H9 (cell line): Measurements from ENCODE around the gene DEPDC5. TPM values are rescaled to one million over a fixed set of nuclear protein-coding genes. Genes with fewer than 3 reads are reported as not detected.

Experiments used
- DNase-seq: peaks from one replicate; pipeline ENCODE4 v3.0.0-alpha.2; 2017
- H2AFZ ChIP-seq: one replicate; pipeline ENCODE4 v1.6.1; 2013; ENCODE audit warnings: mild to moderate bottlenecking, low read length, control low read depth, moderate library complexity
- H2AK5ac ChIP-seq: 2 replicates; pipeline ENCODE4 v1.6.1; 2013; ENCODE audit warnings: low read length, control low read depth, mixed read lengths; ENCODE audit not compliant: insufficient read length
- H2BK120ac ChIP-seq: one replicate; pipeline ENCODE4 v1.6.1; 2013; ENCODE audit warnings: low read depth, mild to moderate bottlenecking, low read length, control low read depth, inconsistent platforms; ENCODE audit not compliant: poor library complexity, severe bottlenecking
- H2BK12ac ChIP-seq: 2 replicates; pipeline ENCODE4 v1.6.1; 2013; ENCODE audit warnings: low read length, control low read depth, mixed read lengths, low read depth; ENCODE audit not compliant: insufficient read length
- H2BK15ac ChIP-seq: 2 replicates; pipeline ENCODE4 v1.6.1; 2013; ENCODE audit warnings: low read depth, low read length, control low read depth
- H2BK20ac ChIP-seq: one replicate; pipeline ENCODE4 v1.6.1; 2013; ENCODE audit warnings: low read depth, mild to moderate bottlenecking, low read length, control low read depth, inconsistent platforms; ENCODE audit not compliant: poor library complexity, severe bottlenecking
- H2BK5ac ChIP-seq: 2 replicates; pipeline ENCODE4 v1.6.1; 2013; ENCODE audit warnings: low read length, control low read depth, mixed read lengths; ENCODE audit not compliant: insufficient read length
- H3K14ac ChIP-seq: 2 replicates; pipeline ENCODE4 v1.6.1; 2013; ENCODE audit warnings: low read length, control low read depth; ENCODE audit not compliant: insufficient read depth
- H3K18ac ChIP-seq: 2 replicates; pipeline ENCODE4 v1.6.1; 2013; ENCODE audit warnings: low read depth, mild to moderate bottlenecking, mixed read lengths, low read length, control low read depth; ENCODE audit not compliant: insufficient read length
- H3K23ac ChIP-seq: 2 replicates; pipeline ENCODE4 v1.6.1; 2013; ENCODE audit warnings: low read length, control low read depth, mixed read lengths, low read depth; ENCODE audit not compliant: insufficient read length
- H3K23me2 ChIP-seq: 2 replicates; pipeline ENCODE4 v1.6.1; 2013; ENCODE audit warnings: low read depth, mild to moderate bottlenecking, mixed read lengths, low read length, control low read depth; ENCODE audit not compliant: insufficient read length, poor library complexity, severe bottlenecking
- H3K27ac ChIP-seq: 2 replicates; pipeline ENCODE4 v1.5.1; 2013; ENCODE audit warnings: low read length, control low read depth, mixed read lengths, low read depth; ENCODE audit not compliant: insufficient read length
- H3K27me3 ChIP-seq: 2 replicates; pipeline ENCODE4 v1.6.1; 2013; ENCODE audit warnings: low read length, control low read depth, inconsistent platforms; ENCODE audit not compliant: insufficient read depth
- H3K4ac ChIP-seq: 2 replicates; pipeline ENCODE4 v1.6.1; 2013; ENCODE audit warnings: low read depth, mild to moderate bottlenecking, control low read depth, inconsistent platforms, low read length, moderate library complexity
- H3K4me1 ChIP-seq: 2 replicates; pipeline ENCODE4 v1.6.1; 2013; ENCODE audit warnings: low read length, control low read depth, inconsistent platforms; ENCODE audit not compliant: insufficient read depth
- H3K4me2 ChIP-seq: 2 replicates; pipeline ENCODE4 v1.6.1; 2013; ENCODE audit warnings: low read length, control low read depth, mixed read lengths; ENCODE audit not compliant: insufficient read length, insufficient read depth
- H3K56ac ChIP-seq: 2 replicates; pipeline ENCODE4 v1.6.1; 2013; ENCODE audit warnings: low read depth, mild to moderate bottlenecking, mixed read lengths, low read length, control low read depth; ENCODE audit not compliant: insufficient read length
- H3K79me1 ChIP-seq: 2 replicates; pipeline ENCODE4 v1.6.1; 2013; ENCODE audit warnings: low read depth, mild to moderate bottlenecking, moderate library complexity, low read length, control low read depth, inconsistent platforms; ENCODE audit not compliant: insufficient read depth, poor library complexity, severe bottlenecking
- H3K79me2 ChIP-seq: 2 replicates; pipeline ENCODE4 v1.6.1; 2013; ENCODE audit warnings: low read length, control low read depth, inconsistent platforms; ENCODE audit not compliant: insufficient read depth
- H3K9ac ChIP-seq: 2 replicates; pipeline ENCODE4 v1.6.1; 2013; ENCODE audit warnings: low read length, control low read depth, mixed read lengths; ENCODE audit not compliant: insufficient read length; ENCODE audit errors: extremely low read depth
- H3K9me3 ChIP-seq: one replicate; pipeline ENCODE4 v1.6.1; 2013; ENCODE audit warnings: low read depth, low read length, inconsistent platforms; ENCODE audit not compliant: control insufficient read depth
- H3T11ph ChIP-seq: one replicate; pipeline ENCODE4 v1.6.1; 2013; ENCODE audit warnings: mild to moderate bottlenecking, low read length, control low read depth, inconsistent platforms
- H4K20me1 ChIP-seq: one replicate; pipeline ENCODE4 v1.6.1; 2013; ENCODE audit not compliant: control insufficient read depth, insufficient read length, insufficient read depth
- H4K5ac ChIP-seq: 2 replicates; pipeline ENCODE4 v1.6.1; 2013; ENCODE audit warnings: low read depth, mild to moderate bottlenecking, mixed read lengths, low read length, control low read depth; ENCODE audit not compliant: insufficient read length
- H4K8ac ChIP-seq: replicated peaks from 2 replicates; pipeline ENCODE4 v1.6.1; 2013; ENCODE audit warnings: low read length, control low read depth, mixed read lengths, low read depth; ENCODE audit not compliant: insufficient read length
- H4K91ac ChIP-seq: 2 replicates; pipeline ENCODE4 v1.6.1; 2013; ENCODE audit warnings: low read depth, mild to moderate bottlenecking, moderate library complexity, mixed read lengths, low read length, control low read depth; ENCODE audit not compliant: insufficient read length
- H3K27ac Mint-ChIP-seq, 3 experiments: 2 replicates in 2 of 3; 3 replicates in 1 of 3; pipeline ENCODE4 v1.8.0; 2020 to 2021; ENCODE audit warnings: mixed read lengths in 3 of 3, mild to moderate bottlenecking in 1 of 3, moderate library complexity in 1 of 3
- H3K27me3 Mint-ChIP-seq: 2 replicates; pipeline ENCODE4 v1.8.0; 2021; ENCODE audit warnings: low read depth, mild to moderate bottlenecking, moderate library complexity, mixed read lengths
- H3K36me3 Mint-ChIP-seq, 3 experiments: 2 replicates in 2 of 3; 3 replicates in 1 of 3; pipeline ENCODE4 v1.8.0; 2020 to 2021; ENCODE audit warnings: low read depth in 3 of 3, mixed read lengths in 3 of 3; ENCODE audit not compliant: insufficient read depth in 1 of 3
- H3K4me1 Mint-ChIP-seq, 2 experiments: 2 replicates each; pipeline ENCODE4 v1.8.0; 2020; ENCODE audit warnings: mixed read lengths in 2 of 2
- H3K4me3 Mint-ChIP-seq, 2 experiments: 2 replicates in 1 of 2; 3 replicates in 1 of 2; pipeline ENCODE4 v1.8.0; 2020 to 2021; ENCODE audit warnings: mild to moderate bottlenecking in 2 of 2, mixed read lengths in 2 of 2, moderate library complexity in 1 of 2
- H3K9me3 Mint-ChIP-seq, 2 experiments: 2 replicates in 1 of 2; 3 replicates in 1 of 2; pipeline ENCODE4 v1.8.0; 2020; ENCODE audit warnings: mild to moderate bottlenecking in 2 of 2, mixed read lengths in 2 of 2, moderate library complexity in 1 of 2
- WGBS: extraction: QIAGEN DNeasy Blood & Tissue Kit; methylation state at CpG from one replicate; pipeline ENCODE4 v1.1.7; 2013; ENCODE audit warnings: missing lambda C conversion rate, low lambda C conversion rate, mixed read lengths; ENCODE audit not compliant: insufficient read length; ENCODE audit errors: extremely low coverage; 5-methylcytosine and 5-hydroxymethylcytosine counted together
- total RNA-seq: library from RNA; stranded (reverse); gene quantifications from 2 replicates; pipeline ENCODE4 v1.2.1, GENCODE V29; 2021
- TF ChIP-seq, protein P1 (sequence below): fragments of 200-600 bp; sonication (generic); conservative IDR thresholded peaks from 3 replicates; pipeline ENCODE4 v1.8.0; 2021; ENCODE audit warnings: antibody characterized with exemption, mild to moderate bottlenecking

Gene DEPDC5
- total RNA-seq, 1 experiment from 2014 or later, result 29.2 TPM

DNA sequence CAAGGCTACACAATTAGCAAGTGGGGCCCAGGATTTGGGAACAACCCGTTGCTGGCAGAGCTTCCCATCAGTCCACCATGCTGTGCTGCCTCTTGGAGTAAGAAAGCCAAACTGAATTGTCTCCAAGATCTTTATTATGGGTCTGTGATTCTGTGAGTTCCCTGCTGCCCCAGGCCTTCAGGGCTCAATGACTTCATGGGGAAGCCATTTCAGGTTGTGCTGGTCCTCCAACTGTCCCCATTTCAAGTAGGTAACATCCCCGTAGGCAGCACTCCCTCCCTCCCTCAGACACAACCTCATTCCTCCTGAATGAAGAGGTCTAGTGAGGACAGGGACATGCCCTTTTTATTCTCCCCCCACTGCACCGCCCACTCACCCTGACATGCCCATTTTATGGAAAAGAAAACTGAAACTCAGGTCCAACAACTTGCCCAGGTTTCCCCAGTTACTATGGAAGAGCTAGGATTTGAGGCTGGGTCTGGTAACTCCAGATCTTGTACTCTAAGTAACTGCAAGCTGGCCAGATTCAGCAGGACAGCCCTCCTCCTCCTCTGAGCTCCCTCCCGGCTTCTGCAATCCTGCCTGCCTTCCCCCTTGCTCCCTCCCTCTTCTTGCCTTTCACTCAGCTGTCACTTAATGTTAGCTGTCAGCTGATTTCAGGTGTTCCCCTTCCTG is 182.3 kb downstream of the DEPDC5 start:
- H2AK5ac ChIP-seq, result no peak overlapping the region
- no peak overlapping the region for H3K4me2 ChIP-seq
- H2AFZ ChIP-seq, result no peak overlapping the region
- no peak overlapping the region for H4K8ac ChIP-seq
- H2BK12ac ChIP-seq, result no peak overlapping the region
- H3K18ac ChIP-seq, result no peak overlapping the region
- H2BK5ac ChIP-seq, result no peak overlapping the region
- H2BK20ac ChIP-seq, result no peak overlapping the region
- no peak for DNase-seq
- no peaks in the 10 kb centered on the region for H3K23me2 ChIP-seq
- no peaks in the 10 kb centered on the region for H4K20me1 ChIP-seq
- H3K23ac ChIP-seq, result no peak overlapping the region
- TF ChIP-seq, protein P1, sequence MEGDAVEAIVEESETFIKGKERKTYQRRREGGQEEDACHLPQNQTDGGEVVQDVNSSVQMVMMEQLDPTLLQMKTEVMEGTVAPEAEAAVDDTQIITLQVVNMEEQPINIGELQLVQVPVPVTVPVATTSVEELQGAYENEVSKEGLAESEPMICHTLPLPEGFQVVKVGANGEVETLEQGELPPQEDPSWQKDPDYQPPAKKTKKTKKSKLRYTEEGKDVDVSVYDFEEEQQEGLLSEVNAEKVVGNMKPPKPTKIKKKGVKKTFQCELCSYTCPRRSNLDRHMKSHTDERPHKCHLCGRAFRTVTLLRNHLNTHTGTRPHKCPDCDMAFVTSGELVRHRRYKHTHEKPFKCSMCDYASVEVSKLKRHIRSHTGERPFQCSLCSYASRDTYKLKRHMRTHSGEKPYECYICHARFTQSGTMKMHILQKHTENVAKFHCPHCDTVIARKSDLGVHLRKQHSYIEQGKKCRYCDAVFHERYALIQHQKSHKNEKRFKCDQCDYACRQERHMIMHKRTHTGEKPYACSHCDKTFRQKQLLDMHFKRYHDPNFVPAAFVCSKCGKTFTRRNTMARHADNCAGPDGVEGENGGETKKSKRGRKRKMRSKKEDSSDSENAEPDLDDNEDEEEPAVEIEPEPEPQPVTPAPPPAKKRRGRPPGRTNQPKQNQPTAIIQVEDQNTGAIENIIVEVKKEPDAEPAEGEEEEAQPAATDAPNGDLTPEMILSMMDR, result no peak
- H3K4ac ChIP-seq, result no peak overlapping the region
- no peak overlapping the region for H2BK120ac ChIP-seq
- H3K27me3 Mint-ChIP-seq, result peaks cover 13% of the 10 kb centered on the region
- no peaks in the 10 kb centered on the region; a peak in 1 of 5 replicates for H3K9me3 Mint-ChIP-seq
- H3K4me1 Mint-ChIP-seq, result peaks cover 7 to 19% of the 10 kb centered on the region in 2 experiments
- no peaks in the 10 kb centered on the region for H3K79me2 ChIP-seq
- H3K56ac ChIP-seq, result no peak overlapping the region
- no CpG with 5 or more reads among the region's 4 CpGs for WGBS
- H3K14ac ChIP-seq, result no peak overlapping the region
- no peaks in the 10 kb centered on the region for H3K9me3 ChIP-seq
- no peak overlapping the region for H3T11ph ChIP-seq
- H3K9ac ChIP-seq, result no peak overlapping the region
- no peaks in the 10 kb centered on the region for H3K4me1 ChIP-seq
- no peak overlapping the region for H4K5ac ChIP-seq
- no peaks in the 10 kb centered on the region for H3K36me3 Mint-ChIP-seq
- H3K79me1 ChIP-seq, result no peaks in the 10 kb centered on the region
- no peak overlapping the region for H3K27ac ChIP-seq
- no peak overlapping the region for H4K91ac ChIP-seq
- no peaks in the 10 kb centered on the region for H3K27me3 ChIP-seq
- no peak overlapping the region for H2BK15ac ChIP-seq
- H3K4me3 Mint-ChIP-seq, result no peak overlapping the region; a peak in 1 of 5 replicates
- peak overlapping the region in 2 of 3 experiments; percentile 15 to 86; a peak in 2 of 7 replicates for H3K27ac Mint-ChIP-seq
